Natural killer cell (primary cell): ENCODE data around the gene SORCS2. TPM values are rescaled to one million over a fixed set of nuclear protein-coding genes. Genes with fewer than 3 reads are reported as not detected.

Experiments
- ATAC-seq, 3 donors: fragments of 150-1000 bp in 2 of 3; fragments of 200-7000 bp in 1 of 3; cut with Tn5 transposase; 1 replicate in 1 of 3; 2 replicates in 2 of 3; pipeline ENCODE4 v1.10.0; 2021; ENCODE audit warnings: mild to moderate bottlenecking in 2 of 3, moderate library complexity in 2 of 3
- DNase-seq, 2 donors: peaks; one replicate each; pipeline versions ENCODE4 v3.0.0 to v3.0.0-alpha.2; 2013 to 2021; ENCODE audit warnings: mixed read lengths in 1 of 2
- H3K27ac ChIP-seq: one replicate; pipeline ENCODE4 v1.5.1; 2013; ENCODE audit warnings: mild to moderate bottlenecking, low read length
- H3K27me3 ChIP-seq: one replicate; pipeline ENCODE4 v1.6.1; 2013; ENCODE audit warnings: low read length; ENCODE audit not compliant: control insufficient read depth, insufficient read depth
- H3K36me3 ChIP-seq: one replicate; pipeline ENCODE4 v1.6.1; 2013; ENCODE audit warnings: low read length; ENCODE audit not compliant: control insufficient read depth, insufficient read depth
- H3K4me1 ChIP-seq: one replicate; pipeline ENCODE4 v1.6.1; 2013; ENCODE audit warnings: low read length; ENCODE audit not compliant: control insufficient read depth, insufficient read depth
- H3K4me3 ChIP-seq: one replicate; pipeline ENCODE4 v1.5.1; 2013; ENCODE audit warnings: low read length
- H3K9me3 ChIP-seq: one replicate; pipeline ENCODE4 v1.6.1; 2013; ENCODE audit warnings: low read length; ENCODE audit not compliant: control insufficient read depth, insufficient read depth
- H3K27ac Mint-ChIP-seq, 2 donors: one replicate each; pipeline ENCODE4 v1.8.0; 2022; ENCODE audit warnings: mild to moderate bottlenecking in 2 of 2, mixed read lengths in 2 of 2, moderate library complexity in 1 of 2
- H3K27me3 Mint-ChIP-seq, 2 donors: one replicate each; pipeline ENCODE4 v1.8.0; 2022; ENCODE audit warnings: low read depth in 2 of 2, mixed read lengths in 2 of 2
- H3K36me3 Mint-ChIP-seq: one replicate; pipeline ENCODE4 v1.8.0; 2022; ENCODE audit warnings: mixed read lengths
- H3K4me1 Mint-ChIP-seq, 2 donors: one replicate each; pipeline ENCODE4 v1.8.0; 2022; ENCODE audit warnings: mixed read lengths in 2 of 2
- H3K4me3 Mint-ChIP-seq: one replicate; pipeline ENCODE4 v1.8.0; 2022; ENCODE audit warnings: mild to moderate bottlenecking, moderate library complexity, mixed read lengths
- H3K9me3 Mint-ChIP-seq, 2 donors: one replicate each; pipeline ENCODE4 v1.8.0; 2022; ENCODE audit warnings: mixed read lengths in 2 of 2
- CTCF ChIP-seq: fragments of 200-600 bp; IDR thresholded peaks from one replicate; pipeline ENCODE4 v1.8.0; 2022; ENCODE audit warnings: antibody characterized with exemption
- WGBS: methylation state at CpG from one replicate; pipeline ENCODE4 v1.1.7; 2013; ENCODE audit warnings: missing lambda C conversion rate; ENCODE audit not compliant: insufficient coverage; 5-methylcytosine and 5-hydroxymethylcytosine counted together
- intact Hi-C: fragments of 100-400 bp; cut with micrococcal nuclease; formaldehyde crosslinking; loops from one replicate; pipeline ENCODE4 v1.14.2; 2022
- total RNA-seq, 4 donors: library from RNA; stranded (reverse); fragments of 120-200 nt in 1 of 4; gene quantifications; one replicate each; pipeline versions ENCODE4 v1.2.3 to v1.2.4, GENCODE V29; 2013 to 2022

Gene SORCS2
- total RNA-seq, 3 donors from 2014 or later (not counting 1 experiment from before 2014, with no cell fraction given) = 1.2 to 2.5 (median 1.4) TPM

- H3K4me3 ChIP-seq = no peak overlapping the region
- no peak for TF ChIP-seq CTCF
- no peaks in the 10 kb centered on the region for H3K9me3 Mint-ChIP-seq
- ATAC-seq (no peak), DNase-seq (no peak)
- H3K27ac Mint-ChIP-seq = no peak overlapping the region
- H3K4me1 Mint-ChIP-seq = peaks cover 14 to 29% of the 10 kb centered on the region in 2 donors
- no peaks in the 10 kb centered on the region for H3K27me3 ChIP-seq
- no peaks in the 10 kb centered on the region for H3K9me3 ChIP-seq
- H3K4me3 Mint-ChIP-seq = no peak overlapping the region
- H3K27ac ChIP-seq = no peak overlapping the region
- 86% methylated on average over 3 of the region's 4 CpGs for WGBS
- peaks cover 10% of the 10 kb centered on the region for H3K36me3 Mint-ChIP-seq
- H3K27me3 Mint-ChIP-seq = peaks cover 0 to 7% of the 10 kb centered on the region in 2 donors
- intact Hi-C loops = no loop called here
- H3K4me1 ChIP-seq = peaks cover 18% of the 10 kb centered on the region
- H3K36me3 ChIP-seq = no peaks in the 10 kb centered on the region
Observed at GRCh38 chr4:7672601-7673000, 480.3 kb downstream of the SORCS2 start.

- Mint-ChIP-seq H3K4me1 (peaks cover 8 to 23% of the 10 kb centered on the region in 2 donors), H3K36me3 (peaks cover 10% of the 10 kb centered on the region), H3K27ac (no peak overlapping the region), H3K27me3 (peaks cover 0 to 7% of the 10 kb centered on the region in 2 donors), H3K4me3 (no peak overlapping the region), H3K9me3 (no peaks in the 10 kb centered on the region)
- no peak overlapping the region for H3K4me3 ChIP-seq
- ATAC-seq (no peak), DNase-seq (no peak)
- no peaks in the 10 kb centered on the region for H3K9me3 ChIP-seq
- WGBS = 89% methylated on average over 8 of the region's 9 CpGs
- intact Hi-C loops = no loop called here
- peaks cover 13% of the 10 kb centered on the region for H3K4me1 ChIP-seq
- H3K27me3 ChIP-seq = no peaks in the 10 kb centered on the region
- no peak for TF ChIP-seq CTCF
- H3K36me3 ChIP-seq = no peaks in the 10 kb centered on the region
- no peak overlapping the region for H3K27ac ChIP-seq
Observed at GRCh38 chr4:7673121-7673520, 480.8 kb downstream of the SORCS2 start.

- 88% methylated on average over 7 of the region's 7 CpGs for WGBS
- no peaks in the 10 kb centered on the region for H3K36me3 ChIP-seq
- no peak overlapping the region for H3K27ac ChIP-seq
- Mint-ChIP-seq H3K36me3 (peaks cover 10% of the 10 kb centered on the region), H3K4me1 (peaks cover 5 to 12% of the 10 kb centered on the region in 2 donors), H3K27me3 (peaks cover 0 to 7% of the 10 kb centered on the region in 2 donors), H3K9me3 (no peaks in the 10 kb centered on the region), H3K27ac (no peak overlapping the region), H3K4me3 (no peak overlapping the region)
- no peaks in the 10 kb centered on the region for H3K9me3 ChIP-seq
- ATAC-seq (no peak), DNase-seq (no peak)
- H3K4me3 ChIP-seq = no peak overlapping the region
- no peaks in the 10 kb centered on the region for H3K27me3 ChIP-seq
- TF ChIP-seq CTCF = no peak
- H3K4me1 ChIP-seq = peaks cover 6% of the 10 kb centered on the region
- intact Hi-C loops = no loop called here
Observed at GRCh38 chr4:7674706-7675105, 482.4 kb downstream of the SORCS2 start.

- no peak for TF ChIP-seq CTCF
- H3K27ac Mint-ChIP-seq = no peak overlapping the region
- H3K4me1 ChIP-seq = peaks cover 6% of the 10 kb centered on the region
- H3K27me3 Mint-ChIP-seq = peaks cover 0 to 7% of the 10 kb centered on the region in 2 donors
- ATAC-seq = no peak
- no peak for DNase-seq
- intact Hi-C loops = no loop called here
- H3K4me1 Mint-ChIP-seq = peaks cover 5 to 13% of the 10 kb centered on the region in 2 donors
- H3K9me3 ChIP-seq = no peaks in the 10 kb centered on the region
- H3K27me3 ChIP-seq = no peaks in the 10 kb centered on the region
- H3K9me3 Mint-ChIP-seq = no peaks in the 10 kb centered on the region
- 67% methylated on average over 6 of the region's 6 CpGs for WGBS
- no peak overlapping the region for H3K27ac ChIP-seq
- H3K36me3 Mint-ChIP-seq = peaks cover 10% of the 10 kb centered on the region
- no peaks in the 10 kb centered on the region for H3K36me3 ChIP-seq
- H3K4me3 ChIP-seq = no peak overlapping the region
- H3K4me3 Mint-ChIP-seq = no peak overlapping the region
Observed at GRCh38 chr4:7675136-7675535, 482.8 kb downstream of the SORCS2 start.
